Astrocyte (in vitro differentiated cells and primary cell): ENCODE results near the gene GATM. TPM values are rescaled to one million over a fixed set of nuclear protein-coding genes. Genes with fewer than 3 reads are reported as not detected.

Experiments
- DNase-seq: peaks from one replicate; pipeline ENCODE4 v3.0.0-alpha.2; 2010; ENCODE audit warnings: low read depth
- FAIRE-seq: peaks from 2 replicates; lab custom pipeline; 2011; peaks lifted over from hg19 to GRCh38; lab: Jason Lieb, UNC
- H2AFZ ChIP-seq: 2 replicates; pipeline ENCODE4 v1.6.0; 2012; ENCODE audit warnings: low read depth, low read length, inconsistent platforms
- H3K27ac ChIP-seq: 2 replicates; pipeline ENCODE4 v1.5.1; 2011; ENCODE audit warnings: low read depth, low read length, inconsistent platforms
- H3K27me3 ChIP-seq: 2 replicates; pipeline ENCODE4 v1.6.0; 2011; ENCODE audit warnings: low read length, inconsistent platforms; ENCODE audit not compliant: insufficient read depth
- H3K36me3 ChIP-seq: 2 replicates; pipeline ENCODE4 v1.5.1; 2011; ENCODE audit warnings: low read length, inconsistent platforms; ENCODE audit not compliant: insufficient read depth
- H3K4me1 ChIP-seq: 2 replicates; pipeline ENCODE4 v1.5.1; 2011; ENCODE audit warnings: low read length, inconsistent platforms; ENCODE audit not compliant: insufficient read depth
- H3K4me2 ChIP-seq: 2 replicates; pipeline ENCODE4 v1.6.0; 2012; ENCODE audit warnings: low read length, inconsistent platforms
- H3K4me3 ChIP-seq: 2 replicates; pipeline ENCODE4 v1.5.1; 2011; ENCODE audit warnings: low read depth, mild to moderate bottlenecking, low read length, inconsistent platforms; ENCODE audit not compliant: insufficient read depth
- H3K79me2 ChIP-seq: 2 replicates; pipeline ENCODE4 v1.6.0; 2012; ENCODE audit warnings: mild to moderate bottlenecking, low read length, inconsistent platforms; ENCODE audit not compliant: insufficient read depth
- H3K9ac ChIP-seq: 2 replicates; pipeline ENCODE4 v1.6.0; 2012; ENCODE audit warnings: mild to moderate bottlenecking, low read length, inconsistent platforms
- H3K9me3 ChIP-seq: 2 replicates; pipeline ENCODE4 v1.5.1; 2012; ENCODE audit warnings: low read depth, mild to moderate bottlenecking, low read length, inconsistent platforms; ENCODE audit not compliant: insufficient read depth
- H4K20me1 ChIP-seq: 2 replicates; pipeline ENCODE4 v1.6.0; 2012; ENCODE audit warnings: low read length, inconsistent platforms; ENCODE audit not compliant: insufficient read depth
- H3K27ac Mint-ChIP-seq: one replicate; pipeline ENCODE4 v1.8.0; 2021; ENCODE audit warnings: mild to moderate bottlenecking, mixed read lengths; ENCODE audit not compliant: unreplicated experiment
- H3K27me3 Mint-ChIP-seq: one replicate; pipeline ENCODE4 v1.8.0; 2021; ENCODE audit warnings: low read depth, mixed read lengths; ENCODE audit not compliant: unreplicated experiment
- H3K36me3 Mint-ChIP-seq: one replicate; pipeline ENCODE4 v1.8.0; 2021; ENCODE audit warnings: low read depth, mixed read lengths; ENCODE audit not compliant: unreplicated experiment
- H3K4me1 Mint-ChIP-seq: one replicate; pipeline ENCODE4 v1.8.0; 2021; ENCODE audit warnings: low read depth, mixed read lengths; ENCODE audit not compliant: unreplicated experiment
- H3K4me3 Mint-ChIP-seq: one replicate; pipeline ENCODE4 v1.8.0; 2021; ENCODE audit warnings: mild to moderate bottlenecking, moderate library complexity, mixed read lengths; ENCODE audit not compliant: unreplicated experiment
- H3K9me3 Mint-ChIP-seq: one replicate; pipeline ENCODE4 v1.8.0; 2021; ENCODE audit warnings: mild to moderate bottlenecking, mixed read lengths; ENCODE audit not compliant: unreplicated experiment
- CTCF ChIP-seq: IDR thresholded peaks from 2 replicates; pipeline ENCODE4 v1.5.1; 2011; ENCODE audit warnings: low read depth, mild to moderate bottlenecking, inconsistent platforms, low read length, moderate library complexity; ENCODE audit not compliant: insufficient read depth
- EZH2 ChIP-seq: IDR thresholded peaks from 2 replicates; pipeline ENCODE4 v1.6.1; 2012; ENCODE audit warnings: mild to moderate bottlenecking, low read length, inconsistent platforms; ENCODE audit not compliant: insufficient read depth
- total RNA-seq: library from RNA; stranded (reverse); gene quantifications from 2 replicates; pipeline ENCODE4 v1.2.1, GENCODE V29; 2021

Gene GATM
- total RNA-seq, 1 donor from 2014 or later, result 5.4 TPM

GRCh38 chr15:45347989-45348388, 30.4 kb downstream of the GATM start:
- H3K4me2 ChIP-seq, result no peak overlapping the region
- TF ChIP-seq EZH2, result no peak
- no peak for TF ChIP-seq CTCF
- H3K79me2 ChIP-seq, result no peaks in the 10 kb centered on the region
- Mint-ChIP-seq H3K4me3 (no peak overlapping the region), H3K27me3 (peaks cover 11% of the 10 kb centered on the region), H3K4me1 (peaks cover 8% of the 10 kb centered on the region), H3K9me3 (no peaks in the 10 kb centered on the region), H3K27ac (no peak overlapping the region), H3K36me3 (no peaks in the 10 kb centered on the region)
- no peaks in the 10 kb centered on the region for H4K20me1 ChIP-seq
- no peaks in the 10 kb centered on the region for H3K36me3 ChIP-seq
- DNase-seq (no peak), FAIRE-seq (no peak)
- H3K27ac ChIP-seq, result no peak overlapping the region
- no peaks in the 10 kb centered on the region for H3K27me3 ChIP-seq
- no peak overlapping the region for H2AFZ ChIP-seq
- H3K9ac ChIP-seq, result no peak overlapping the region
- H3K4me3 ChIP-seq, result no peak overlapping the region
- no peaks in the 10 kb centered on the region for H3K4me1 ChIP-seq
- H3K9me3 ChIP-seq, result no peaks in the 10 kb centered on the region

- no peaks in the 10 kb centered on the region for H4K20me1 ChIP-seq
- H3K9me3 ChIP-seq, result no peaks in the 10 kb centered on the region
- no peaks in the 10 kb centered on the region for H3K79me2 ChIP-seq
- TF ChIP-seq EZH2 (no peak), CTCF (no peak)
- Mint-ChIP-seq H3K36me3 (no peaks in the 10 kb centered on the region), H3K4me3 (no peak overlapping the region), H3K27ac (no peak overlapping the region), H3K27me3 (peaks cover 11% of the 10 kb centered on the region), H3K9me3 (no peaks in the 10 kb centered on the region), H3K4me1 (peaks cover 8% of the 10 kb centered on the region)
- no peak overlapping the region for H3K9ac ChIP-seq
- no peaks in the 10 kb centered on the region for H3K36me3 ChIP-seq
- no peak overlapping the region for H3K27ac ChIP-seq
- H3K4me3 ChIP-seq, result no peak overlapping the region
- no peaks in the 10 kb centered on the region for H3K4me1 ChIP-seq
- no peak for FAIRE-seq
- H3K27me3 ChIP-seq, result no peaks in the 10 kb centered on the region
- no peak for DNase-seq
- no peak overlapping the region for H2AFZ ChIP-seq
- no peak overlapping the region for H3K4me2 ChIP-seq
These were observed 31.3 kb downstream of the GATM start for GRCh38 chr15:45347033-45347432.

- no peak for DNase-seq
- Histone ChIP-seq H3K4me3 (no peak overlapping the region), H4K20me1 (no peaks in the 10 kb centered on the region), H3K4me2 (no peak overlapping the region), H3K27me3 (no peaks in the 10 kb centered on the region), H2AFZ (no peak overlapping the region), H3K9ac (no peak overlapping the region), H3K4me1 (no peaks in the 10 kb centered on the region), H3K79me2 (no peaks in the 10 kb centered on the region), H3K27ac (no peak overlapping the region), H3K36me3 (no peaks in the 10 kb centered on the region), H3K9me3 (no peaks in the 10 kb centered on the region)
- Mint-ChIP-seq H3K4me3 (no peak overlapping the region), H3K27ac (no peak overlapping the region), H3K27me3 (peaks cover 11% of the 10 kb centered on the region), H3K9me3 (no peaks in the 10 kb centered on the region), H3K36me3 (no peaks in the 10 kb centered on the region), H3K4me1 (peaks cover 8% of the 10 kb centered on the region)
- TF ChIP-seq EZH2 (no peak), CTCF (no peak)
- no peak for FAIRE-seq
These were observed 32.0 kb downstream of the GATM start for GRCh38 chr15:45346381-45346780.
